GM19452 (cell line): ENCODE data around the gene RBM45.
A peak's percentile ranks its signal among the peaks of the same experiment; 100 is the strongest.
"Not testable (repeated sequence)": the region's sequence is repeated elsewhere in the genome, so short reads cannot be mapped to it uniquely, and the experiment has no call there.

ENCODE experiments used
- ATAC-seq: cut with Tn5 transposase; IDR thresholded peaks from one replicate; pipeline ENCODE4 v1.9.1; 2021; ENCODE audit not compliant: unreplicated experiment

Gene RBM45

GRCh38 chr2:178106053-178106452 is 6.2 kb upstream of the RBM45 start:
- ATAC-seq, result no peak

- no peak for ATAC-seq
Measured at GRCh38 chr2:178108176-178108575, 4.1 kb upstream of the RBM45 start.

GRCh38 chr2:178109813-178110212 is 2.4 kb upstream of the RBM45 start:
- no peak for ATAC-seq

GRCh38 chr2:178110681-178111080 is 1.6 kb upstream of the RBM45 start:
- no peak for ATAC-seq

GRCh38 chr2:178111743-178112142 is 494 bp upstream of the RBM45 start:
- peak; percentile 0 for ATAC-seq

GRCh38 chr2:178114462-178114861 is 2.2 kb downstream of the RBM45 start:
- ATAC-seq, result peak; percentile 39

- no peak for ATAC-seq
Measured at GRCh38 chr2:178115271-178115670, 3.0 kb downstream of the RBM45 start.

- no peak for ATAC-seq
Measured at GRCh38 chr2:178117725-178118124, 5.5 kb downstream of the RBM45 start.

GRCh38 chr2:178119179-178119922 is 7.1 kb downstream of the RBM45 start:
- no peak for ATAC-seq

GRCh38 chr2:178123163-178123562 is 10.9 kb downstream of the RBM45 start:
- no peak for ATAC-seq

- ATAC-seq, result no peak
Measured at GRCh38 chr2:178125125-178125524, 12.9 kb downstream of the RBM45 start.

- no peak for ATAC-seq
Measured at GRCh38 chr2:178125862-178126261, 13.6 kb downstream of the RBM45 start.

GRCh38 chr2:178128836-178129630 is 16.8 kb downstream of the RBM45 start:
- no peak for ATAC-seq

- no peak for ATAC-seq
Measured at GRCh38 chr2:178136321-178137025, 24.2 kb downstream of the RBM45 start.

GRCh38 chr2:178142274-178143065 is 30.2 kb downstream of the RBM45 start:
- ATAC-seq, result no peak

- no peak for ATAC-seq
Measured at GRCh38 chr2:178143481-178143880, 31.2 kb downstream of the RBM45 start.

- no peak for ATAC-seq
Measured at GRCh38 chr2:178152033-178152432, 39.8 kb downstream of the RBM45 start.

- ATAC-seq, result no peak
Measured at GRCh38 chr2:178152542-178152941, 40.3 kb downstream of the RBM45 start.

GRCh38 chr2:178152977-178153376 is 40.7 kb downstream of the RBM45 start:
- no peak for ATAC-seq

GRCh38 chr2:178153878-178154277 is 41.6 kb downstream of the RBM45 start:
- ATAC-seq, result not testable (repeated sequence)

- ATAC-seq, result no peak
Measured at GRCh38 chr2:178155524-178155923, 43.3 kb downstream of the RBM45 start.
